Uterus (tissue), 2 donors: Measurements from ENCODE around the gene PTPRM.

Experiments used
- CTCF ChIP-seq, 4 experiments: fragments of 200-600 bp in 2 of 4; fragments of 450-650 bp in 2 of 4; sonication (generic) in 2 of 4; IDR thresholded peaks; one replicate each; pipeline ENCODE4 v1.5.1; 2016 to 2019; ENCODE audit warnings: antibody characterized with exemption in 4 of 4, mild to moderate bottlenecking in 2 of 4, moderate library complexity in 1 of 4
- POLR2A ChIP-seq, 2 donors: fragments of 450-650 bp; IDR thresholded peaks; one replicate each; pipeline ENCODE4 v1.6.1; 2016; ENCODE audit warnings: antibody characterized with exemption in 2 of 2, mild to moderate bottlenecking in 1 of 2, moderate library complexity in 1 of 2

DNA sequence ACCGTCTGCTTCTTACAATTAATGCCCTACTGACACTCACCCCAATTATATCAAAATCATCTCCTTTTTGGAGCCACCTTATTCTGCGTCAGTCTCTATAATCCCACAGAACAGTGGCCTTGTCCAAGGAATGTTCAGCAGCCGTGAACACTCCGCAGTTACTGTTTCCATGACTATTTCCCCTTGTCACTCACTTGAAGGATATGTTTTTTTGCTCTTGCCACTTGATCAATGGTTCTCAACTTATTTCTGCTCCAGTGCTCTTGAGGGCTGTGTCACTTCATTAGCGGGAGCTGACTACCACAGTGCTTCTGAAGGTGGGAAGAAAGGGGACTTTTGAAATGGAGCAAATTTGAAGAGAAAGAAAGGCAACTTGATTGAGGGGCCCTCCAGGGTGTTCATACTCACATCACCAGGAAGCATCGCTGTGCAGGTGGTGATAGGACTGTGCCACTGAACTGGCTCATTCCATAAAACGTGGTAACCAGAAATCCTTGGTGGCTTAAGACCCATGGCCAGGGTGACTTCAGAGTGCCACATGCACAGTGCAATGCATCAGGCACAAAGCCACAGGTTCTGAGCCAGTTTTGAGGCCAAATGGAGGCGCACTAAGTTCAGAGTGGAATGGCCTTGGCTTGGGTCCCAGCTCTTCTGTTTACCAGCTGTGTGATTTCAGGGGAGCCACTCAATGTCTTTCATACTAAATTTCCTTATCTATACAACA is 721.5 kb downstream of the PTPRM start:
- no peak for TF ChIP-seq CTCF (IDR thresholded peaks at IDR 0.05)
- no peak for TF ChIP-seq POLR2A (IDR thresholded peaks at IDR 0.05)
